Naive thymus-derived CD4-positive, alpha-beta T cell (primary cell): Measurements from ENCODE around the gene PSKH1. TPM values are rescaled to one million over a fixed set of nuclear protein-coding genes. Genes with fewer than 3 reads are reported as not detected.

Experiments
- ATAC-seq: fragments of 150-1000 bp; cut with Tn5 transposase; 2 replicates; pipeline ENCODE4 v1.10.0; 2021; ENCODE audit warnings: mild to moderate bottlenecking, moderate library complexity
- CTCF ChIA-PET: fragments of 350-600 bp; sonication (Branson Sonifier 250); formaldehyde crosslinking; loops from one replicate; lab custom pipeline; 2021; ENCODE audit warnings: antibody characterized with exemption; lab: Charles Lee
- POLR2A ChIA-PET: fragments of 350-600 bp; sonication (Branson Sonifier 250); formaldehyde crosslinking; loops from one replicate; lab custom pipeline; 2021; ENCODE audit warnings: antibody characterized with exemption, inconsistent platforms; lab: Charles Lee
- DNase-seq, 9 donors: peaks; one replicate each; pipeline versions ENCODE4 v3.0.0 to v3.0.0-alpha.2; 2020 to 2022; ENCODE audit warnings: mixed read lengths in 1 of 9
- H3K27ac ChIP-seq: one replicate; pipeline ENCODE4 v1.7.0; 2013; ENCODE audit warnings: mild to moderate bottlenecking, low read depth, low read length, moderate library complexity
- H3K27me3 ChIP-seq, 2 donors: one replicate each; pipeline ENCODE4 v1.7.0; 2013; ENCODE audit warnings: low read length in 2 of 2, mild to moderate bottlenecking in 2 of 2, moderate library complexity in 2 of 2; ENCODE audit not compliant: control insufficient read depth in 2 of 2, insufficient read depth in 2 of 2
- H3K36me3 ChIP-seq, 3 experiments: 1 replicate in 2 of 3; 2 replicates in 1 of 3; pipeline ENCODE4 v1.7.0; 2013; ENCODE audit warnings: low read length in 3 of 3, mild to moderate bottlenecking in 3 of 3, moderate library complexity in 1 of 3; ENCODE audit not compliant: insufficient read depth in 3 of 3, control insufficient read depth in 2 of 3
- H3K4me1 ChIP-seq, 2 donors: one replicate each; pipeline ENCODE4 v1.7.0; 2013; ENCODE audit warnings: low read length in 2 of 2, mild to moderate bottlenecking in 2 of 2, moderate library complexity in 1 of 2; ENCODE audit not compliant: control insufficient read depth in 2 of 2, insufficient read depth in 2 of 2
- H3K4me3 ChIP-seq: 2 replicates; pipeline ENCODE4 v1.7.0; 2013; ENCODE audit warnings: mild to moderate bottlenecking, low read length
- H3K9me3 ChIP-seq, 3 experiments: 1 replicate in 2 of 3; 2 replicates in 1 of 3; pipeline ENCODE4 v1.7.0; 2013; ENCODE audit warnings: low read length in 3 of 3; ENCODE audit not compliant: control insufficient read depth in 2 of 3
- H3K27ac Mint-ChIP-seq, 9 donors: one replicate each; pipeline ENCODE4 v1.8.0; 2020 to 2022; ENCODE audit warnings: mixed read lengths in 9 of 9, mild to moderate bottlenecking in 8 of 9, moderate library complexity in 5 of 9, inconsistent platforms in 2 of 9
- H3K27me3 Mint-ChIP-seq, 5 donors: one replicate each; pipeline ENCODE4 v1.8.0; 2021 to 2022; ENCODE audit warnings: mixed read lengths in 5 of 5, mild to moderate bottlenecking in 1 of 5
- H3K36me3 Mint-ChIP-seq, 5 donors: one replicate each; pipeline ENCODE4 v1.8.0; 2020 to 2022; ENCODE audit warnings: mixed read lengths in 5 of 5, mild to moderate bottlenecking in 3 of 5, inconsistent platforms in 1 of 5
- H3K4me1 Mint-ChIP-seq, 7 donors: one replicate each; pipeline ENCODE4 v1.8.0; 2020 to 2022; ENCODE audit warnings: mixed read lengths in 7 of 7, mild to moderate bottlenecking in 3 of 7, inconsistent platforms in 1 of 7
- H3K4me3 Mint-ChIP-seq, 10 donors: one replicate each; pipeline ENCODE4 v1.8.0; 2020 to 2022; ENCODE audit warnings: mild to moderate bottlenecking in 10 of 10, mixed read lengths in 10 of 10, moderate library complexity in 6 of 10, inconsistent platforms in 2 of 10
- H3K9me3 Mint-ChIP-seq, 11 donors: one replicate each; pipeline ENCODE4 v1.8.0; 2020 to 2022; ENCODE audit warnings: mixed read lengths in 11 of 11, mild to moderate bottlenecking in 4 of 11, inconsistent platforms in 1 of 11, moderate library complexity in 1 of 11
- intact Hi-C, 2 donors: fragments of 100-400 bp; cut with micrococcal nuclease; formaldehyde crosslinking; loops; one replicate each; pipeline ENCODE4 v1.15.1; 2023
- polyA plus RNA-seq, 2 donors: library from polyadenylated mRNA; unstranded; fragments of 300-500 nt; fragmentation: Illumina TruSeq; gene quantifications; one replicate each; pipeline ENCODE4 v1.2.3, GENCODE V29; 2021
- total RNA-seq, 6 experiments: library from RNA in 5 of 6; stranded (reverse) in 5 of 6; gene quantifications; 1 replicate in 5 of 6; 2 replicates in 1 of 6; pipeline ENCODE4 v1.2.3 and lab custom pipeline; 2021 to 2026

The PSKH1 gene
- total and polyA plus RNA-seq, 7 experiments from 2014 or later, result 18.0 to 34.0 (median 23.3) TPM

DNA sequence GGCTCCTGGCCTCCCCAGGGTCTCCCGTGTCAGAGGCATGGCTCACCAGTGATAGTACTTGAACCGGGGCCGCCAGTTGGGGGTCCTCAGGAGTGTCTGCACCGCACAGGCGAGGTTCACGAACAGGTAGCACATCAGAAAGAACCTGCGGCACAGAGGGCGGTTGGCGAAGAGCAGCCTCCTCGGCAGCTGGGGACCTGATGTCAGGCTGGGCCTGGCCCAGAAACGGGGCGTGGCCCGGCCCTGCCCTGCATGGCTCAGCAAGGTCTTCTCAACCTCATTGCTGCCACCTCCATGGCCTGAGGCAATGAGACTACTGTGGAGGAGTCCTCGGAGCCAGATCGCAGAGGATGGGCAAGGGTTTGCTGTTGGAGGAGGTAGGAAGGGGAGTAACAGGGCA is 55.0 kb downstream of the PSKH1 start:
- Histone ChIP-seq H3K27ac (no peak overlapping the region), H3K4me1 (no peaks in the 10 kb centered on the region), H3K36me3 (peaks cover 0 to 80% (median 0%) of the 10 kb centered on the region in 3 experiments), H3K9me3 (no peaks in the 10 kb centered on the region), H3K4me3 (no peak overlapping the region), H3K27me3 (no peaks in the 10 kb centered on the region)
- ChIA-PET POLR2A (interaction anchor here (1.2 kb wide), 1 partner anchor 17 kb away, joined by 4 read pairs; the partner anchor contains the start of gene CTRL), CTCF (no interaction called here)
- no peak for ATAC-seq
- no peak overlapping the region for H3K4me3 Mint-ChIP-seq
- no peaks in the 10 kb centered on the region for H3K27me3 Mint-ChIP-seq
- intact Hi-C loops, result no loop called here
- H3K4me1 Mint-ChIP-seq, result peaks cover 0 to 4% (median 0%) of the 10 kb centered on the region in 7 donors
- DNase-seq, result no peak
- peak overlapping the region in 1 of 9 donors; percentile 55 for H3K27ac Mint-ChIP-seq
- no peaks in the 10 kb centered on the region for H3K9me3 Mint-ChIP-seq
- peaks cover 0 to 4% (median 4%) of the 10 kb centered on the region in 5 donors for H3K36me3 Mint-ChIP-seq

DNA sequence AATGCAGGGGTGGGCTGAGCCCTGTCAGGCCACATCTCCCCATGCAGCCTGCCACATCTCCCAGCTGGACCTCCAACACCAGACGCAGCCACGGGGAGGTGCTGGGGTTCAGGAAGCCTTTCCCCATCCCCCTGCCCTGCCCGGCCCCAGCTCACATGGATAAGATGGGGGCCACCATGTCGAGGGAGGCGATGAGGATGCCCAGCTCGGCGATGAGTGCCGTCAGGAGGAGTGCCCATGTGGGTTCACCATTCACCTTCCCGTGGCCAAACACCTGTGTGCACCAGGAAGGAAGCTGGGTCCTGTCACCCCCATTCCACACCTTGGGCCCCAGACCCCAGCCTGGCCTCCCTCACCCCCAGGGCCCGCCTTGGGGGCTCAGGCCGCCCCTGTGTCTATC is 56.6 kb downstream of the PSKH1 start:
- POLR2A ChIA-PET, result interaction anchor here (1.5 kb wide), 1 partner anchor 14 kb away, joined by 6 read pairs; the partner anchor contains the start of gene PSMB10
- CTCF ChIA-PET, result no interaction called here
- peaks cover 0 to 76% (median 0%) of the 10 kb centered on the region in 3 experiments for H3K36me3 ChIP-seq
- no peaks in the 10 kb centered on the region for H3K4me1 ChIP-seq
- ATAC-seq (no peak), DNase-seq (no peak)
- H3K27ac ChIP-seq, result no peak overlapping the region
- H3K27me3 ChIP-seq, result no peaks in the 10 kb centered on the region
- H3K27me3 Mint-ChIP-seq, result no peaks in the 10 kb centered on the region
- no peak overlapping the region for H3K4me3 Mint-ChIP-seq
- no peak overlapping the region for H3K4me3 ChIP-seq
- H3K9me3 ChIP-seq, result no peaks in the 10 kb centered on the region
- no peaks in the 10 kb centered on the region for H3K9me3 Mint-ChIP-seq
- intact Hi-C loops, result no loop called here
- peaks cover 0 to 4% (median 2%) of the 10 kb centered on the region in 5 donors for H3K36me3 Mint-ChIP-seq
- H3K4me1 Mint-ChIP-seq, result peaks cover 0 to 9% (median 0%) of the 10 kb centered on the region in 7 donors
- no peak overlapping the region for H3K27ac Mint-ChIP-seq

DNA sequence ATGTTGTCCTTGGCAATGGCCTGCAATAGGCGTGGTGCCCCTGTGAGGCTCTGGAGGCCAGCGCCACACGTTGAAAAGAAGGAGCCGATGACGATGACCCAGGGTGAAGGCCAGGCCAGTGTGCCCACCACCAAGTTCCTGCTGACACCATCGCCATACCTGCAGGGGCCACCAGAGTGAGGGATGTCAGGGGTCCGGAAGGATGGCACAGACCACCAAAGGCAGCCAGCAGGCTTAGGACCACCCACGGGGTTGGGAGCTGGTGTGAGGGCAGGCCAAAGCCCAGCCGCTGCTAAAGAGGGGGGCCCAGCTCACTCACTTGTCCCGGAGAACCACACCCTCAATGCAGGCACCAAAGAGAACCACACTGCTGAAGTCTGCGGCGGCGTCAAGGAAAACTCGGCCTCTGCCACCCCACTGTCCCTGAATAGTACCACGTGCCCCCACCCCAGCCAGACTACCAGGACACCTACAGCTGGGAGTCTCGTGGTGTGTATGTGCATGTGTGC is 57.3 kb downstream of the PSKH1 start:
- CTCF ChIA-PET, result no interaction called here
- ATAC-seq, result no peak
- Mint-ChIP-seq H3K4me3 (no peak overlapping the region), H3K36me3 (peaks cover 0 to 4% (median 2%) of the 10 kb centered on the region in 5 donors), H3K9me3 (no peaks in the 10 kb centered on the region), H3K4me1 (peaks cover 0 to 9% (median 0%) of the 10 kb centered on the region in 7 donors), H3K27ac (no peak overlapping the region), H3K27me3 (no peaks in the 10 kb centered on the region)
- Histone ChIP-seq H3K36me3 (peaks cover 0 to 69% (median 0%) of the 10 kb centered on the region in 3 experiments), H3K4me3 (no peak overlapping the region), H3K9me3 (no peaks in the 10 kb centered on the region), H3K27me3 (no peaks in the 10 kb centered on the region), H3K4me1 (no peaks in the 10 kb centered on the region), H3K27ac (no peak overlapping the region)
- POLR2A ChIA-PET, result interaction anchor here (1.5 kb wide), 1 partner anchor 14 kb away, joined by 6 read pairs; the partner anchor contains the start of gene PSMB10
- DNase-seq, result no peak
- intact Hi-C loops, result no loop called here

DNA sequence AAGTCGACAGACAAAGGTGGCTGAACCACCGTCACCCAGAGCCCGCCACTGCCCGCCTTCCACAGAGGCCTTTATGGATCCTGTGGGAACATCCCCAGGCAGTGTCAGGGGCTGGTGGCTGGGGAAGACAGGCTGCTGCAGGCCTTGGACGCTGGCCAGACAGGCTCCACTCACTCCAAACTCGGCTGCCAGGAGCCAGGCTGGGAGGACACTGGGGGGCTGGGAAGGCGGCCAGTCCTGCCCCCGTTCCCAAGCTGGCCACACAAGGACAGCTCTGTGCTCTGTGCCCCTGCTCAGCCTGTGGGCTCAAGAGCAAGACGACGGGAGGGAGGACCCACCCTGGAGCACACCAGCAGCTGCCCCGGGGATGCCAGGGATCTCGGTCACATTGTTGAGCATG is 58.4 kb downstream of the PSKH1 start:
- no peaks in the 10 kb centered on the region for H3K4me1 ChIP-seq
- Mint-ChIP-seq H3K27ac (no peak overlapping the region), H3K4me1 (peaks cover 0 to 9% (median 0%) of the 10 kb centered on the region in 7 donors), H3K9me3 (no peaks in the 10 kb centered on the region), H3K36me3 (peaks cover 0 to 4% (median 0%) of the 10 kb centered on the region in 5 donors), H3K27me3 (no peaks in the 10 kb centered on the region), H3K4me3 (no peak overlapping the region)
- ChIA-PET CTCF (no interaction called here), POLR2A (no interaction called here)
- H3K27me3 ChIP-seq, result no peaks in the 10 kb centered on the region
- ATAC-seq (no peak), DNase-seq (no peak)
- intact Hi-C loops, result no loop called here
- H3K27ac ChIP-seq, result no peak overlapping the region
- peaks cover 0 to 58% (median 0%) of the 10 kb centered on the region in 3 experiments for H3K36me3 ChIP-seq
- H3K9me3 ChIP-seq, result no peaks in the 10 kb centered on the region
- H3K4me3 ChIP-seq, result no peak overlapping the region

DNA sequence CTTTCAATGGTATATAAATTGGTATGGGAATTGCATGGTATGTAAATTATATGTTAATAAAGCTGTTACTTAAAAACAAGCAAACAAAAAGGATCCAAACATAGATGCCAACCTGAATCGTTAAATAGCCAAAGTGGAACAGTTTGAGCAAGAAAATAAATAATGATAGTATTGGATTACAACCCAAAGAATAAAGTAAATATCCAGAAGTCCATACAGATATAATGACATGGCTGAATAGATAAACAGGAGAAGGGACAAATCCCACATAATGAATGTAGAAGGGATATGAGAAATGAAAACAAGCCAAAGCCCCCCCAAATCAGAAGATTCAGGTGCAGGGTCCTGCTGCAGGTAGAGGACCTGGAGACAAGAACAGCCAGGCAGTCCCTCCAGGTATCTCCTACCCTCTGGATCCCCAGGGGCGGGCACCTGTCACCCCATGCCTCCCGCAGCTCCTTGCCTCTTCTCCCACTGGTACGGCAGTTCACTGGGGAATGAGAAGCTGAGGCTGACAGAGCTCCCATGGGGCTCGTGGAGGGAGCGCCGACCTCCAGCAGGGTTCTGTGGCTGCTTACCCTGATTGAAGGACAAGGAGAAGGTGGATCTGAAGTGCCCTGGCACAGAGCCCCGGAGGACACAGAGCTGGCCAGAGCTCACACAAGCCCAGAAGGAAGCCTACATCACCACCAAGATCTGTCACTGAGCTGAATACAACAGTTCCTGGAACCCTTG is 60.8 kb downstream of the PSKH1 start:
- peaks cover 0 to 9% (median 0%) of the 10 kb centered on the region in 7 donors for H3K4me1 Mint-ChIP-seq
- Histone ChIP-seq H3K9me3 (no peaks in the 10 kb centered on the region), H3K4me3 (no peak overlapping the region), H3K27me3 (no peaks in the 10 kb centered on the region), H3K36me3 (peaks cover 0 to 37% (median 0%) of the 10 kb centered on the region in 3 experiments), H3K27ac (no peak overlapping the region), H3K4me1 (no peaks in the 10 kb centered on the region)
- POLR2A ChIA-PET, result interaction anchor here (0.6 to 1.0 kb wide), 3 partner anchors 9 to 248 kb away, joined by 3 read pairs; no protein-coding TSS in a partner anchor
- no peak overlapping the region for H3K4me3 Mint-ChIP-seq
- intact Hi-C loops, result no loop called here
- ATAC-seq (no peak), DNase-seq (no peak)
- no peaks in the 10 kb centered on the region for H3K27me3 Mint-ChIP-seq
- CTCF ChIA-PET, result interaction anchor here (0.6 kb wide), 2 partner anchors 52 to 53 kb away, joined by 4 read pairs; no protein-coding TSS in a partner anchor
- peaks cover 0 to 10% (median 7%) of the 10 kb centered on the region in 5 donors for H3K36me3 Mint-ChIP-seq
- H3K9me3 Mint-ChIP-seq, result no peaks in the 10 kb centered on the region
- H3K27ac Mint-ChIP-seq, result no peak overlapping the region

DNA sequence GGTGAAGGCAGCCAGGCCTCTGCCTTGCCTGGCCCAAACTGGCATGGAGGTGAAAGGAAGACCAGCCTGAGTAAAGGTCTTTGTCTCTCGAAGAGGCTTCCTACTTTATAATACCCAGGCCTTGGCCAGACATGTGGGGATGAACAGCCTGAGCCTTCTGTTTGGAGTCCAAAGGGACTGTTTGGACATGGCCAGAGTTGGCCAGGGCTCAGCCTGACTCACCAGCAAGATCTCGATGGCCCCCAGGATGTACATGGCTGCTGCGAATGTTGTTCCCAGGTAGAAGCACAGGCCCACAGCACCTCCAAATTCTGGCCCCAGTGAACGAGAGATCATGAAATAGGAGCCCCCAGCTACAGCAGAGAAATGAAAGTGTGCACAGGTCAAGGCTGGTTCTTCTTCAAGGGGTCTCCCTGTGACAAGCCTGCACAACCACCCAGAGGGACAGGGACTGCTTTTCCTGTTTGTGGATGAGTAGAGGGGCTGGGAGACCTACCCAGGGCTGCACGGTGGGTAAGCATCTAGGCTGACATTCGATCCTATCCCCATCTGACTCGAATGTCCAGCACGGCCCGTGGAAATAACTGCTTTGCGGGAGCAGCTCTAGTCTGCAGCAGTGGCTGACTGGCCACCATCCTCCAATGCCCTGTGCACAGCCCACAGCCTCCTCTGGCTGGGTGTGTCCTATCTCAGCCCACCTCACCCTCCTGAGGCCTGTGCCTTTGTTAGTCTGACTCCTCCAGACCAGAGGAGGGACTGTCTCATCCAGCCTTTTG is 61.6 kb downstream of the PSKH1 start:
- no peaks in the 10 kb centered on the region for H3K27me3 ChIP-seq
- no peaks in the 10 kb centered on the region for H3K27me3 Mint-ChIP-seq
- peaks cover 0 to 12% (median 7%) of the 10 kb centered on the region in 5 donors for H3K36me3 Mint-ChIP-seq
- ChIA-PET CTCF (interaction anchor here (0.6 kb wide), 1 partner anchor 53 kb away, joined by 4 read pairs; no protein-coding TSS in a partner anchor), POLR2A (no interaction called here)
- H3K4me3 ChIP-seq, result no peak overlapping the region
- H3K4me3 Mint-ChIP-seq, result no peak overlapping the region
- DNase-seq (no peak), ATAC-seq (no peak)
- peaks cover 0 to 9% (median 0%) of the 10 kb centered on the region in 7 donors for H3K4me1 Mint-ChIP-seq
- no peaks in the 10 kb centered on the region for H3K9me3 ChIP-seq
- H3K27ac ChIP-seq, result no peak overlapping the region
- H3K9me3 Mint-ChIP-seq, result no peaks in the 10 kb centered on the region
- H3K36me3 ChIP-seq, result peaks cover 0 to 42% (median 0%) of the 10 kb centered on the region in 3 experiments
- no peaks in the 10 kb centered on the region for H3K4me1 ChIP-seq
- no peak overlapping the region for H3K27ac Mint-ChIP-seq
- intact Hi-C loops, result no loop called here
